WERI-Rb-1 (cell line): ENCODE measurements around the gene GARIN1A.
"Not testable (repeated sequence)": the region's sequence is repeated elsewhere in the genome, so short reads cannot be mapped to it uniquely, and the experiment has no call there.

Experiments
- DNase-seq: peaks from one replicate; pipeline ENCODE4 v3.0.0-alpha.2; 2020
- H3K27ac ChIP-seq: fragments of 250-450 bp; sonication (Bioruptor Pico); 2 replicates; pipeline ENCODE4 v1.5.1; 2020; ENCODE audit warnings: mild to moderate bottlenecking, moderate library complexity
- H3K27me3 ChIP-seq: fragments of 250-450 bp; sonication (Bioruptor Pico); 2 replicates; pipeline ENCODE4 v1.5.1; 2021; ENCODE audit warnings: mild to moderate bottlenecking, low read depth, moderate library complexity; ENCODE audit not compliant: insufficient read depth, severe bottlenecking
- H3K36me3 ChIP-seq: fragments of 250-450 bp; sonication (Bioruptor Pico); 2 replicates; pipeline ENCODE4 v1.5.1; 2020; ENCODE audit warnings: mild to moderate bottlenecking, moderate library complexity
- H3K4me3 ChIP-seq: 2 replicates; pipeline ENCODE4 v1.5.1; 2011; ENCODE audit warnings: low read depth, mild to moderate bottlenecking, control low read depth, low read length
- H3K9me3 ChIP-seq: fragments of 250-450 bp; sonication (Bioruptor Pico); 2 replicates; pipeline ENCODE4 v1.5.1; 2021; ENCODE audit warnings: mild to moderate bottlenecking, moderate library complexity; ENCODE audit not compliant: severe bottlenecking
- TF ChIP-seq, protein P1 (sequence below): IDR thresholded peaks from 2 replicates; pipeline ENCODE4 v1.5.1; 2011; ENCODE audit warnings: low read depth, mild to moderate bottlenecking, control low read depth, inconsistent platforms, low read length

The GARIN1A gene

DNA sequence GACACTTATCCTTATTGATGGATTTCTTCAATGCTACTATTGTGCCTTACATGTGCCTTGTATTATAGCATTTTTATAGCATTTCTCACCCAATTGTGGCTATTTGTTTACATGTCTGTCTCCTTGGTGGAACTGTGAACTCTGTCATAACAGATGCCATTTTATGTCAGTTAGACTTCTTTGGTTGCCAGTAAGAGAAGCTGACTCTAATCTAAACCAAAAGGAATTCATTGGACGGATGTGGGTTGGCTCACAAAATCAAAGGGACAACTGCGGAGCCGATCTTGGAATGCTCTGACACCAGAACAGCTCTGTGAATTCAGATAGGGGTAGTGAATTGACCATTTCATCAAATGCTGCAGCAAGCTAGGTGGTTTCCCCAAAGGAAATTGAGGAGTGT is 15.0 kb downstream of the GARIN1A start:
- TF ChIP-seq, protein P1, sequence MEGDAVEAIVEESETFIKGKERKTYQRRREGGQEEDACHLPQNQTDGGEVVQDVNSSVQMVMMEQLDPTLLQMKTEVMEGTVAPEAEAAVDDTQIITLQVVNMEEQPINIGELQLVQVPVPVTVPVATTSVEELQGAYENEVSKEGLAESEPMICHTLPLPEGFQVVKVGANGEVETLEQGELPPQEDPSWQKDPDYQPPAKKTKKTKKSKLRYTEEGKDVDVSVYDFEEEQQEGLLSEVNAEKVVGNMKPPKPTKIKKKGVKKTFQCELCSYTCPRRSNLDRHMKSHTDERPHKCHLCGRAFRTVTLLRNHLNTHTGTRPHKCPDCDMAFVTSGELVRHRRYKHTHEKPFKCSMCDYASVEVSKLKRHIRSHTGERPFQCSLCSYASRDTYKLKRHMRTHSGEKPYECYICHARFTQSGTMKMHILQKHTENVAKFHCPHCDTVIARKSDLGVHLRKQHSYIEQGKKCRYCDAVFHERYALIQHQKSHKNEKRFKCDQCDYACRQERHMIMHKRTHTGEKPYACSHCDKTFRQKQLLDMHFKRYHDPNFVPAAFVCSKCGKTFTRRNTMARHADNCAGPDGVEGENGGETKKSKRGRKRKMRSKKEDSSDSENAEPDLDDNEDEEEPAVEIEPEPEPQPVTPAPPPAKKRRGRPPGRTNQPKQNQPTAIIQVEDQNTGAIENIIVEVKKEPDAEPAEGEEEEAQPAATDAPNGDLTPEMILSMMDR, result no peak
- Histone ChIP-seq H3K36me3 (no peaks in the 10 kb centered on the region), H3K27me3 (no peaks in the 10 kb centered on the region), H3K4me3 (no peak overlapping the region), H3K27ac (no peak overlapping the region), H3K9me3 (no peaks in the 10 kb centered on the region)
- DNase-seq, result no peak

DNA sequence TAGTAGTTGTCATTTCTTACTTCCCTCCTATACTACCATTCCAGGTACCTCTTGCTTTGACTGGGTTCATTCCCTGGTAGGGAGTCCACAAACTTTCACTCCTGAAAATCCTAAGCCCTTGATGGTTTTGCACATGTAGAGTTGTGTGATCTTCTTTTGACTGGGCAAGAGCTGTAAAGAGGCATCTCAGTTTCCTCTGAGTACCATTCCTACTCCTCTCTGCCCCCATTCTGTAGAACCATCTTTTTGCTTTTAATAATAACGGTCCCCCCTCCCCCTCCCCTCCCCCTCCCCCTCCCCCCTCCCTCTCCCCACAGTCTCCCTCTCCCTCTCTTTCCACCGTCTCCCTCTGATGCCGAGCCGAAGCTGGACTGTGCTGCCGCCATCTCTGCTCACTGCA is 16.4 kb downstream of the GARIN1A start:
- no peaks in the 10 kb centered on the region for H3K9me3 ChIP-seq
- no peak overlapping the region for H3K4me3 ChIP-seq
- H3K27me3 ChIP-seq, result no peaks in the 10 kb centered on the region
- H3K27ac ChIP-seq, result no peak overlapping the region
- DNase-seq, result no peak
- H3K36me3 ChIP-seq, result no peaks in the 10 kb centered on the region
- TF ChIP-seq, protein P1, result no peak

DNA sequence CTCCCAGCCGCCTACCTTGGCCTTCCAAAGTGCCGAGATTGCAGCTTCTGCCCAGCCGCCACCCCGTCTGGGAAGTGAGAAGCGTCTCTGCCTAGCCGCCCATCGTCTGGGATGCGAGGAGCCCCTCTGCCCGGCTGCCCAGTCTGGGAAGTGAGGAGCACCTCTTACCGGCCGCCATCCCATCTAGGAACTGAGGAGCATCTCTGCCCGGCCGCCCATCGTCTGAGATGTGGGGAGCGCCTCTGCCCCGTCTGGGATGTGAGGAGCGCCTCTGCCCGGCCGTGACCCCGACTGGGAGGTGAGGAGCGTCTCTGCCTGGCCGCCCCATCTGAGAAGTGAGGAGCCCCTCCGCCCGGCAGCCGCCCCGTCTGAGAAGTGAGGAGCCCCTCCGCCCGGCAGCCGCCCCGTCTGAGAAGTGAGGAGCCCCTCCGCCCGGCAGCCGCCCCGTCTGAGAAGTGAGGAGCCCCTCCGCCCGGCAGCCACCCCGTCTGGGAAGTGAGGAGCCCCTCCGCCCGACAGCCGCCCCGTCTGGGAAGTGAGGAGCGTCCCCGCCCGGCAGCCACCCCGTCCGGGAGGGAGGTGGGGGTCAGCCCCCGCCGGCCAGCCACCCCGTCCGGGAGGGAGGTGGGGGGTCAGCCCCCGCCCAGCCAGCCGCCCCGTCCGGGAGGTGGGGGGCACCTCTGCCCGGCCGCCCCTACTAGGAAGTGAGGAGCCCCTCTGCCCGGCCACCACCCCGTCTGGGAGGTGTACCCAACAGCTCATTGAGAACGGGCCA is 17.3 kb downstream of the GARIN1A start:
- H3K36me3 ChIP-seq, result not testable (repeated sequence)

DNA sequence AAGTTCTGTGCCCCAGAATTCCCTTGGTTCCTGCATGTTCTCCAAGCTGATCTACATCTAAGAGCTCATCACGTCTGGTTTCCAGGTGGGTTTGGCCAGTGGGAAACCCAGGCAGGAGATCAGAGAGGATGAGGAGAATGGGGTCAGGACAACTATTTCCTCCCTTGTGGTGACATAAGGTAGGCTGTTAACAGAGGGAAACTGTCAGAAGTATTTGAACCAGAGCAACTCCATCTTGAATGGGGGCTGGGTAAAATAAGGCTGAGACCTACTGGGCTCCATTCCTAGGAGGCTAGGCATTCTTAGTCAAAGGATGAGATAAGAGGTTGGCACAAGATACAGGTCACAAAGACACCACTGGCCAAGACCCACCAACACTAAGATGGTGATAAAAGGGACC is 19.1 kb downstream of the GARIN1A start:
- Histone ChIP-seq H3K27ac (no peak overlapping the region), H3K9me3 (no peaks in the 10 kb centered on the region), H3K36me3 (no peaks in the 10 kb centered on the region), H3K4me3 (no peak overlapping the region), H3K27me3 (no peaks in the 10 kb centered on the region)
- no peak for DNase-seq
- TF ChIP-seq, protein P1, result no peak

More for the DNA sequence above, 17.3 kb downstream of the GARIN1A start:
- not testable (repeated sequence) for H3K27me3 ChIP-seq, DNase-seq, H3K4me3 ChIP-seq, H3K27ac ChIP-seq, H3K9me3 ChIP-seq

DNA sequence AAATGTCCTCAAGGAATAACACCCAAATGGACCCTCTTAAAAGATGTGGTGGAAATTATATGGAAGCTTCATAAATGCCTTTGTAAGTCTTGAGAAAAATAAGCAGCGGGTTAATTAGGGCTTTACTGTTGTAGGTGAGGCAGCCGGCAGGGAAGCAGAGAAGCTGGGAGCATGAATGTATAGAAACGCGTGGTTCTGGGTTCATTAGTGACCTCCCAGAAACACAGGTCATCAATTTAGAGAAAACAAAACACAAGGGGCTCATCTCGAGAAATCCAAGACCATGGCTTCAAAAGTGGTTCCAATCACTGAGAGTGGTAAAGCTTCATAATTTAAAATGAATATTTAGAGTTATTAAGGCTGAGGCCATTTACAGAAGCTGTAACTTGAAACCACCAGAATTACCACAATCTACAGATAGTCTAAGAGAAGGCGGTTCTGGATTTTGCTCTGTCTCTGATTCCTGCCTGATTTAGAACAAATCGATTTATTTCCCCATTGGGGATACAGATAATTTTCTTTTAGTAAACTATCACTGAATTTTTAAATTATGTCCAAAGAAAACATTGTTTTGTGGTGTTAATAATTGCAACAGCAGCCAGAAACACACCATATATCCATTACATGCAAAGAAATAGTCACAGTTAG is 20.7 kb downstream of the GARIN1A start:
- no peaks in the 10 kb centered on the region for H3K36me3 ChIP-seq
- TF ChIP-seq, protein P1, result no peak
- no peaks in the 10 kb centered on the region for H3K27me3 ChIP-seq
- no peak overlapping the region for H3K4me3 ChIP-seq
- H3K27ac ChIP-seq, result no peak overlapping the region
- H3K9me3 ChIP-seq, result no peaks in the 10 kb centered on the region
- no peak for DNase-seq

DNA sequence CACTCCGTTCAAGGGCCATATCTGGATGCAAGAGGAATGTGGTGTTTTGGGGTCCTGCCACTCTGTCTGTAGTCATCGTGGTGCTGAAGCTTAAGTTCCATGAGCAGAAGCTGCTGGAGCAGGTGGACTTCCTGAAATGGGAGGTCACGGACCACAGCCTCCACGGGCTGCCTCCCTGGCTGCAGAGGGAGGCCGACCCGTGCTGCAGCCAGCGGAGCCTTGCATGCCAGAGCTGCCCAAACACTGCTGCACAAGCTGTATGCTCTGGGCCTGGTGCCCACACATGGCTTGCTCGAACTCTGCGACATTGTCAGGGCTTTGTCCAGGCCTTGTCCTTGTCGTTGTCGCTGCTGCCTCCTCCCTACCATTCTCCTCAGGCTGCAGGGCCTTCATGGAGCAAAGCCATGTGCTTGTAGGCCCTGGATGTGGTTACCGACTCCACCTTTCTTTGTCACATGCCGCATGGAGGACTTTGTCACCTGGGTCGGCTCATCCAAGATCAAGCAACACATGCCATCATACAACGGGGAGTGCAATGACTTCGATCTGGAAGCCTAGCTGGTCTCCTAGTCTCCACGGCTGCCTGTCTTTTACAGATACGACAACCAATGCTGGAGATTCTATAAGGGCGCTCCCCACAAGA is 21.4 kb downstream of the GARIN1A start:
- Histone ChIP-seq H3K4me3 (no peak overlapping the region), H3K27me3 (no peaks in the 10 kb centered on the region), H3K36me3 (no peaks in the 10 kb centered on the region), H3K9me3 (no peaks in the 10 kb centered on the region), H3K27ac (no peak overlapping the region)
- no peak for DNase-seq
- TF ChIP-seq, protein P1, result no peak
